ENCODE measurements around the gene CCDC69. TPM values are rescaled to one million over a fixed set of nuclear protein-coding genes. Genes with fewer than 3 reads are reported as not detected.

CCDC69 gene
- total and polyA plus RNA-seq, 9 donors = 22.6 to 158 (median 37.3) TPM

DNA sequence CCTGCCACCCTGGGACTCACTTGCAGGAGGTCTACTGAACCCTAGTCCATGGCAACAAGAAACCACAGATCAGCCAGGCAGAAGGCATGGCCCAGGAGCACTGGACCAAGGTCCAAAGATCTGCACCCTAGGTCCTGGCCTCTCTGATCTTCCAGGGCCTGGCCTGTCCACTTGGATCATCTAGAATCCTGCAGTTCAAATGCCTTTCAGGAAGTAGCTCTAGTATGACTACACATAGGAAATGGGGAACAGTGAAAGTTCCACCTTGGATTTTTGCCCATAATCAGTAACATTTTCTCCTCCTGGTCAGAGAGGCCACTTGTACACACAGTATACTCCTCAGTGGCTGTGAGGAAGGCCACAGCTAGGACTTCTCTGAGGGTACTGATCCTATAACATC, 77.8 kb downstream of the CCDC69 start:
- intact Hi-C loops (cut with DNase I) = no loop called here
- no peaks in the 10 kb centered on the region for H3K9me3 ChIP-seq
- H3K27me3 ChIP-seq = no peaks in the 10 kb centered on the region
- H3K36me3 ChIP-seq = no peaks in the 10 kb centered on the region
- DNase-seq = no peak
- TF ChIP-seq, protein P1, sequence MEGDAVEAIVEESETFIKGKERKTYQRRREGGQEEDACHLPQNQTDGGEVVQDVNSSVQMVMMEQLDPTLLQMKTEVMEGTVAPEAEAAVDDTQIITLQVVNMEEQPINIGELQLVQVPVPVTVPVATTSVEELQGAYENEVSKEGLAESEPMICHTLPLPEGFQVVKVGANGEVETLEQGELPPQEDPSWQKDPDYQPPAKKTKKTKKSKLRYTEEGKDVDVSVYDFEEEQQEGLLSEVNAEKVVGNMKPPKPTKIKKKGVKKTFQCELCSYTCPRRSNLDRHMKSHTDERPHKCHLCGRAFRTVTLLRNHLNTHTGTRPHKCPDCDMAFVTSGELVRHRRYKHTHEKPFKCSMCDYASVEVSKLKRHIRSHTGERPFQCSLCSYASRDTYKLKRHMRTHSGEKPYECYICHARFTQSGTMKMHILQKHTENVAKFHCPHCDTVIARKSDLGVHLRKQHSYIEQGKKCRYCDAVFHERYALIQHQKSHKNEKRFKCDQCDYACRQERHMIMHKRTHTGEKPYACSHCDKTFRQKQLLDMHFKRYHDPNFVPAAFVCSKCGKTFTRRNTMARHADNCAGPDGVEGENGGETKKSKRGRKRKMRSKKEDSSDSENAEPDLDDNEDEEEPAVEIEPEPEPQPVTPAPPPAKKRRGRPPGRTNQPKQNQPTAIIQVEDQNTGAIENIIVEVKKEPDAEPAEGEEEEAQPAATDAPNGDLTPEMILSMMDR (IDR thresholded peaks at IDR 0.05) = no peak
- TF ChIP-seq EP300 (IDR thresholded peaks at IDR 0.05) (no peak), POLR2A (IDR thresholded peaks at IDR 0.05) (no peak)
- H3K4me1 ChIP-seq (ENCODE audit: insufficient read depth) = peaks cover 27% of the 10 kb centered on the region
- no peak overlapping the region for H3K27ac ChIP-seq
- no peak overlapping the region for H3K4me3 ChIP-seq

DNA sequence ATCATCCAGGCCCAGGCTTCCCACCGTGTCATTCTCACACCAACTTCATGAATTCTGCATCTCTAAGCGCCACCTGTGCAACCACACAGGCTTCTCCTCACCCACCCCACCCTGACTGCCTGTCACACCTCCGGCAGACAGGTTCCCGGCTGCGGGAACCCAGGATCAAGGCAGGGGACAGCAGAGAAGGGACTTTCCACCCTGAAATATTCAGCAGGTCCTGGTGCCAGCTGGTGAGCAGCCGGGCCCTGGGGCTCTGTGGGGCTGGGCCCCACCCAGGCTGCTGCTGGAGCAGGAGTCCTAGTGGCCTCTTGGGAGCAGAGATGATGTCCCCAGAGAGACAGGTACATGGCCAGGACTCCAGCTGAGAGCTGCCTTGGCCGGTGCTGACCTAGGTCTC, 79.0 kb downstream of the CCDC69 start:
- no peak for DNase-seq
- intact Hi-C loops (cut with DNase I) = no loop called here
- TF ChIP-seq POLR2A (IDR thresholded peaks at IDR 0.05) (no peak), EP300 (IDR thresholded peaks at IDR 0.05) (no peak)
- TF ChIP-seq, protein P1 (IDR thresholded peaks at IDR 0.05) = no peak
- H3K36me3 ChIP-seq = no peaks in the 10 kb centered on the region
- peaks cover 17% of the 10 kb centered on the region for H3K4me1 ChIP-seq (ENCODE audit: insufficient read depth)
- H3K4me3 ChIP-seq = no peak overlapping the region
- H3K27ac ChIP-seq = no peak overlapping the region
- no peaks in the 10 kb centered on the region for H3K27me3 ChIP-seq
- no peaks in the 10 kb centered on the region for H3K9me3 ChIP-seq
- WGBS, 3 donors = 72 to 87% (median 76%) methylated on average over 7 of the region's 7 CpGs

DNA sequence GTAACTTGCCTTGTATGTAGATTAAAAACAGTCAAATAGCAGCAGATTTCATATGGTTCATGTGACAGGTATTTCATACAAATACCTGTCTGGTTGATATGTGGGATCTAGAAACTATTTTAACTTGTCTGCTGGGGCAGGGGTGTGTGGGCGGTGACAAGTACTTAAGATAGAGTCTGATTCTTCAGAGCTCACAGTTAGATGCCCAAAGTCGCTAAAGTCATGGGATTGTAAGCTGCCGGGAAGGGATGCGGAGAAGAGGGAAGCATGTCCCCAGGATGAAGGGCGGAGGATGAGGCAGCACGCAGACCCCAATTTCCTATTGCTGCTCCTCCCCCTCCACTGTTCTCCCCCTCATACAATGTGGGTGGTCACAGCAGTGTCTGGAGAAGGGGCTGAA, 79.6 kb downstream of the CCDC69 start:
- Histone ChIP-seq H3K27me3 (no peaks in the 10 kb centered on the region), H3K36me3 (no peaks in the 10 kb centered on the region), H3K4me3 (no peak overlapping the region), H3K27ac (no peak overlapping the region), H3K4me1 (ENCODE audit: insufficient read depth) (peaks cover 13% of the 10 kb centered on the region), H3K9me3 (no peaks in the 10 kb centered on the region)
- no peak for DNase-seq
- TF ChIP-seq, protein P1 (IDR thresholded peaks at IDR 0.05) = no peak
- no peak for TF ChIP-seq EP300 (IDR thresholded peaks at IDR 0.05)
- no peak for TF ChIP-seq POLR2A (IDR thresholded peaks at IDR 0.05)
- WGBS, 3 donors = 53 to 73% (median 68%) methylated on average over 6 of the region's 6 CpGs
- intact Hi-C loops (cut with DNase I) = no loop called here

DNA sequence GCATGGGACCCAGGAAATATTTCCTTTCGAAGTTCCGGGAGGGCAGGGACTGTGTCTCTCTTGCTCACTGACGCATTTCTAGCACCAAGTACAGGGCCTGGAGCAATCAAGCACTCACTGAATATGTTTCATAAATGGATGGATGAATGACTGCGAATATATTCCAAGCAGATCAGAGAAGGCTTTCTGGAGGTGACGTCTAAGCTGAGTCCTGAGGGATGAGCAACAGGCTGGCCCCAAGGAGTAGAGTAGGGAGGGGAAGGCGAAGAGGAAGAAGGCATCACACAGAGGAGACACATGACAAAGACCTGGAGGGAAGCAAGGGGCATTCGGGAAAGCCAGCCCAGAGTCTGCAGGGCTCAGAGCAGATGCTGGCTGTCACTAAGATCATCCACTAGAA, 80.2 kb downstream of the CCDC69 start:
- H3K4me1 ChIP-seq (ENCODE audit: insufficient read depth) = peaks cover 13% of the 10 kb centered on the region
- DNase-seq = no peak
- no peak overlapping the region for H3K27ac ChIP-seq
- no peak overlapping the region for H3K4me3 ChIP-seq
- intact Hi-C loops (cut with DNase I) = no loop called here
- H3K9me3 ChIP-seq = no peaks in the 10 kb centered on the region
- H3K36me3 ChIP-seq = no peaks in the 10 kb centered on the region
- TF ChIP-seq EP300 (IDR thresholded peaks at IDR 0.05) = no peak
- TF ChIP-seq, protein P1 (IDR thresholded peaks at IDR 0.05) = no peak
- TF ChIP-seq POLR2A (IDR thresholded peaks at IDR 0.05) = no peak
- no peaks in the 10 kb centered on the region for H3K27me3 ChIP-seq
- WGBS, 3 donors = 69 to 83% (median 79%) methylated on average over 7 of the region's 7 CpGs

DNA sequence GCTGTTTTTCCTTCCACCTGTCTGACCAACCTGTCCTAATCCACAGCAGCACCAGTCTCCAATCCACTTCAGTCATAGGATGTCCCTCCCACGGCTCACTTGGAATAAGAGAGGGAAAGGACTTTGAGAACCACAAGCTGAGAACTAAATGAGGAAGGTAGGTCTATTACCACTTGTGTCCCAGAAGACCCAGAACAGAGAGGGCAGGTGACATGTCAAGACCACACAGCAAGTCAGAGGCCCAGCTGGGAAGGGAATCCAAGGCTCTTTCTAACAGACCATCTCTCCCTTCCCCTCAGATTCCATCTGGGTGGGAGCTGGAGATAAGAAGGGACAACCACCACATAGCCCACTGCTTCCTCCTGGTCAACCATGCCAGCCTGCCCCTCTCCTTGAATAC, 81.0 kb downstream of the CCDC69 start:
- Histone ChIP-seq H3K4me1 (ENCODE audit: insufficient read depth) (peaks cover 13% of the 10 kb centered on the region), H3K27me3 (no peaks in the 10 kb centered on the region), H3K36me3 (no peaks in the 10 kb centered on the region), H3K4me3 (no peak overlapping the region), H3K27ac (no peak overlapping the region), H3K9me3 (no peaks in the 10 kb centered on the region)
- 65 to 83% (median 69%) methylated on average over 1 of the region's 1 CpG for WGBS, 3 donors
- DNase-seq = no peak
- TF ChIP-seq POLR2A (IDR thresholded peaks at IDR 0.05) (no peak), EP300 (IDR thresholded peaks at IDR 0.05) (no peak)
- TF ChIP-seq, protein P1 (IDR thresholded peaks at IDR 0.05) = no peak
- intact Hi-C loops (cut with DNase I) = no loop called here
